ENCODE measurements around the gene MYDGF.

Gene MYDGF

DNA sequence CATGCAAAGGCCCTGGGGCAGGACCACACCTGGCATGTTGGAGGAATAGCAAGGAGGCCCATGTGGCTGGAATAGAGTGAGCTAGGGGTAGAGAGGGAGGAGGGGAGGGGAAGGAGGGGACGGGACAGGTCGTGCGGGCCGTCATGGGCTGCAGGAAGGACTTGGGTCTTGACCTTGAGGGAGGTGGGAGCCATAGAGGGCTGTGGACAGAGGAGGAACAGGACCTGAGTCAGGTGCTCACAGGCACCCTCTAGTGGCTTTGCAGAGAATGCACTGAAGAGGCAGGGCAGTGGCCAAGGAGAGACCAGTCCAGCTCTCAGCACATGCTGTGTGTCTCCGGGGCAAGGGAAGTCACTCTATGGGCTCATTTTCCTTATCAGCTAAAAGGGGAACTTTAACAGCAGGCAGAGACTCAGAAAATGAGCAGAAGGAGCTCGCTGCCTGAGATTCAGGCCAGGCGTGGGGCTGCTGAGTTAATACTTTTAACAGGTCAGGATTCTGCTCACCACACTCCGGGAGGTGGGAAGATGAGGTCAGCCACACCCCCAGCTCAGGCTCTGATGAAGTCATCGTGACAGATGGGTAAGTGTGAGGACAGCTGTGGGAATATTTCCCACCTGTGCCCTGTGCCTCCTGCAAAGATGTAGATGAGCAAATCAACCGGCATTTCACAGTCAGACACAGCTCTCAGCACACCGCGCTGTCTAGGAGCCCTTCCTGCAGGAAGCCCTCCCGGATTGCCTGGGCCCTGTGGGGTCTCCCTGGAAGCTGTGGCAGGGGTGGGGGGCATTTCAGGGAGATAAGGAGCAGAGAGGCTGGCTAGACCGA, 36.8 kb downstream of the MYDGF start (continued):
- TF ChIP-seq ZNF513 (tag by site-specific recombination; IDR thresholded peaks at IDR 0.05) (no peak), YY2 (tag by site-specific recombination; IDR thresholded peaks at IDR 0.05) (0 out of 2 replicates have a peak, but pooled peaks have one; percentile 52), MZF1 (tag by site-specific recombination; IDR thresholded peaks at IDR 0.05; ENCODE audit: borderline replicate concordance) (no peak), ZNF792 (tag by site-specific recombination; IDR thresholded peaks at IDR 0.05) (no peak), HOXC10 (CRISPR knock-in tag; IDR thresholded peaks at IDR 0.05) (no peak), ZNF843 (tag by site-specific recombination; IDR thresholded peaks at IDR 0.05) (peak; percentile 33; the same call in 1 of the 2 replicates), ZNF311 (tag by site-specific recombination; IDR thresholded peaks at IDR 0.05; ENCODE audit: borderline replicate concordance) (no peak), ZNF501 (tag by site-specific recombination; IDR thresholded peaks at IDR 0.05) (0 out of 2 replicates have a peak, but pooled peaks have one; percentile 18), ZNF350 (tag by site-specific recombination; IDR thresholded peaks at IDR 0.05) (no peak), ZBTB17 (tag by site-specific recombination; IDR thresholded peaks at IDR 0.05) (peak; percentile 73), ZNF157 (tag by site-specific recombination; IDR thresholded peaks at IDR 0.05) (no peak), ZNF362 (tag by site-specific recombination; IDR thresholded peaks at IDR 0.05) (0 out of 2 replicates have a peak, but pooled peaks have one; percentile 2), ZNF175 (tag by site-specific recombination; IDR thresholded peaks at IDR 0.05) (no peak), ZNF2 (tag by site-specific recombination; IDR thresholded peaks at IDR 0.05) (no peak), ZNF223 (tag by site-specific recombination; IDR thresholded peaks at IDR 0.05) (no peak), ZBTB44 (tag by site-specific recombination; IDR thresholded peaks at IDR 0.05) (no peak), ZNF416 (tag by site-specific recombination; IDR thresholded peaks at IDR 0.05) (no peak), ZNF610 (tag by site-specific recombination; IDR thresholded peaks at IDR 0.05; ENCODE audit: borderline replicate concordance) (no peak), ZNF140 (tag by site-specific recombination; IDR thresholded peaks at IDR 0.05) (no peak), ZFHX2 (tag by site-specific recombination; conservative IDR thresholded peaks at IDR 0.05) (peak; percentile 37; the same call in 1 of the 2 replicates), GLI4 (tag by site-specific recombination; IDR thresholded peaks at IDR 0.05) (0 out of 2 replicates have a peak, but pooled peaks have one; percentile 73), ZFP41 (tag by site-specific recombination; IDR thresholded peaks at IDR 0.05; ENCODE audit: borderline replicate concordance) (no peak), SP7 (tag by site-specific recombination; IDR thresholded peaks at IDR 0.05) (peak; percentile 78; the same call in 1 of the 2 replicates), ZNF132 (tag by site-specific recombination; IDR thresholded peaks at IDR 0.05; ENCODE audit: borderline replicate concordance) (no peak), KLF8 (tag by site-specific recombination; IDR thresholded peaks at IDR 0.05) (no peak)
- TF ChIP-seq, protein P1, sequence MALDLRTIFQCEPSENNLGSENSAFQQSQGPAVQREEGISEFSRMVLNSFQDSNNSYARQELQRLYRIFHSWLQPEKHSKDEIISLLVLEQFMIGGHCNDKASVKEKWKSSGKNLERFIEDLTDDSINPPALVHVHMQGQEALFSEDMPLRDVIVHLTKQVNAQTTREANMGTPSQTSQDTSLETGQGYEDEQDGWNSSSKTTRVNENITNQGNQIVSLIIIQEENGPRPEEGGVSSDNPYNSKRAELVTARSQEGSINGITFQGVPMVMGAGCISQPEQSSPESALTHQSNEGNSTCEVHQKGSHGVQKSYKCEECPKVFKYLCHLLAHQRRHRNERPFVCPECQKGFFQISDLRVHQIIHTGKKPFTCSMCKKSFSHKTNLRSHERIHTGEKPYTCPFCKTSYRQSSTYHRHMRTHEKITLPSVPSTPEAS (tag by site-specific recombination; IDR thresholded peaks at IDR 0.05): no peak
- TF ChIP-seq, protein P2, sequence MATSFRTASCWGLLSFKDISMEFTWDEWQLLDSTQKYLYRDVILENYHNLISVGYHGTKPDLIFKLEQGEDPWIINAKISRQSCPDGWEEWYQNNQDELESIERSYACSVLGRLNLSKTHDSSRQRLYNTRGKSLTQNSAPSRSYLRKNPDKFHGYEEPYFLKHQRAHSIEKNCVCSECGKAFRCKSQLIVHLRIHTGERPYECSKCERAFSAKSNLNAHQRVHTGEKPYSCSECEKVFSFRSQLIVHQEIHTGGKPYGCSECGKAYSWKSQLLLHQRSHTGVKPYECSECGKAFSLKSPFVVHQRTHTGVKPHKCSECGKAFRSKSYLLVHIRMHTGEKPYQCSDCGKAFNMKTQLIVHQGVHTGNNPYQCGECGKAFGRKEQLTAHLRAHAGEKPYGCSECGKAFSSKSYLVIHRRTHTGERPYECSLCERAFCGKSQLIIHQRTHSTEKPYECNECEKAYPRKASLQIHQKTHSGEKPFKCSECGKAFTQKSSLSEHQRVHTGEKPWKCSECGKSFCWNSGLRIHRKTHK (tag by site-specific recombination; IDR thresholded peaks at IDR 0.05): no peak
- TF ChIP-seq, protein P3, sequence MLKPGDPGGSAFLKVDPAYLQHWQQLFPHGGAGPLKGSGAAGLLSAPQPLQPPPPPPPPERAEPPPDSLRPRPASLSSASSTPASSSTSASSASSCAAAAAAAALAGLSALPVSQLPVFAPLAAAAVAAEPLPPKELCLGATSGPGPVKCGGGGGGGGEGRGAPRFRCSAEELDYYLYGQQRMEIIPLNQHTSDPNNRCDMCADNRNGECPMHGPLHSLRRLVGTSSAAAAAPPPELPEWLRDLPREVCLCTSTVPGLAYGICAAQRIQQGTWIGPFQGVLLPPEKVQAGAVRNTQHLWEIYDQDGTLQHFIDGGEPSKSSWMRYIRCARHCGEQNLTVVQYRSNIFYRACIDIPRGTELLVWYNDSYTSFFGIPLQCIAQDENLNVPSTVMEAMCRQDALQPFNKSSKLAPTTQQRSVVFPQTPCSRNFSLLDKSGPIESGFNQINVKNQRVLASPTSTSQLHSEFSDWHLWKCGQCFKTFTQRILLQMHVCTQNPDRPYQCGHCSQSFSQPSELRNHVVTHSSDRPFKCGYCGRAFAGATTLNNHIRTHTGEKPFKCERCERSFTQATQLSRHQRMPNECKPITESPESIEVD (tag by site-specific recombination; IDR thresholded peaks at IDR 0.05): no peak
- TF ChIP-seq, protein P4, sequence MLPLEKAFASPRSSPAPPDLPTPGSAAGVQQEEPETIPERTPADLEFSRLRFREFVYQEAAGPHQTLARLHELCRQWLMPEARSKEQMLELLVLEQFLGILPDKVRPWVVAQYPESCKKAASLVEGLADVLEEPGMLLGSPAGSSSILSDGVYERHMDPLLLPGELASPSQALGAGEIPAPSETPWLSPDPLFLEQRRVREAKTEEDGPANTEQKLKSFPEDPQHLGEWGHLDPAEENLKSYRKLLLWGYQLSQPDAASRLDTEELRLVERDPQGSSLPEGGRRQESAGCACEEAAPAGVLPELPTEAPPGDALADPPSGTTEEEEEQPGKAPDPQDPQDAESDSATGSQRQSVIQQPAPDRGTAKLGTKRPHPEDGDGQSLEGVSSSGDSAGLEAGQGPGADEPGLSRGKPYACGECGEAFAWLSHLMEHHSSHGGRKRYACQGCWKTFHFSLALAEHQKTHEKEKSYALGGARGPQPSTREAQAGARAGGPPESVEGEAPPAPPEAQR (tag by site-specific recombination; IDR thresholded peaks at IDR 0.05): no peak
